ENCODE data around the gene RASGRF1.
A peak's percentile ranks its signal among the peaks of the same experiment; 100 is the strongest.

GRCh38 chr15:79130535-79131130, 40.1 kb upstream of the RASGRF1 start:
- TF ChIP-seq POLR2A (IDR thresholded peaks at IDR 0.05; ENCODE audit: extremely low read depth, insufficient read length): no peak
- peak; percentile 7 for TF ChIP-seq CTCF (IDR thresholded peaks at IDR 0.05; ENCODE audit: low read depth, low read length)
- no peak for TF ChIP-seq MAX (IDR thresholded peaks at IDR 0.05; ENCODE audit: low read depth, low read length)
- TF ChIP-seq MYC (IDR thresholded peaks at IDR 0.05; ENCODE audit: low read depth, low read length): no peak

Data from NB4 (cell line).